SK-N-SH (cell line): ENCODE measurements around the gene MLXIPL. TPM values are rescaled to one million over a fixed set of nuclear protein-coding genes. Genes with fewer than 3 reads are reported as not detected.

Experiments used
- CTCF ChIA-PET: fragments of 300-600, 350-600 bp; formaldehyde crosslinking; extraction: SDS; loops from one replicate; lab custom pipeline; 2021; lab: Yijun Ruan, JAX
- POLR2A ChIA-PET: fragments of 350-600 bp; sonication (Branson Sonifier 250); formaldehyde crosslinking; extraction: SDS; loops from one replicate; lab custom pipeline; 2020; ENCODE audit warnings: antibody characterized with exemption, inconsistent platforms; lab: Yijun Ruan, JAX
- DNase-seq: peaks from one replicate; pipeline ENCODE4 v3.0.0; 2012
- H2AFZ ChIP-seq: fragments of 200-600 bp; sonication (generic); 2 replicates; pipeline ENCODE4 v1.8.1; 2016; ENCODE audit warnings: antibody characterized with exemption, mild to moderate bottlenecking, low read depth
- H3F3A ChIP-seq: fragments of 200-600 bp; sonication (generic); replicated peaks from 2 replicates; pipeline ENCODE3; 2016; ENCODE audit warnings: antibody characterized with exemption, mild to moderate bottlenecking; ENCODE audit not compliant: insufficient read depth
- H3K27ac ChIP-seq, 2 experiments: fragments of 200-500 bp in 1 of 2; fragments of 200-600 bp in 1 of 2; sonication (Bioruptor generic) in 1 of 2; sonication (generic), shearing (Covaris generic) in 1 of 2; 2 replicates each; pipeline versions ENCODE4 v1.5.1 to v1.6.1; 2014 to 2016; ENCODE audit warnings: low read depth in 2 of 2, inconsistent platforms in 1 of 2, low read length in 1 of 2, mild to moderate bottlenecking in 1 of 2, mixed read lengths in 1 of 2
- H3K27me3 ChIP-seq: fragments of 200-600 bp; sonication (generic), shearing (Covaris generic); 2 replicates; pipeline ENCODE4 v1.6.1; 2016; ENCODE audit warnings: mixed run types; ENCODE audit not compliant: insufficient read depth
- H3K36me3 ChIP-seq, 2 experiments: fragments of 200-500 bp in 1 of 2; fragments of 200-600 bp in 1 of 2; sonication (Bioruptor generic) in 1 of 2; sonication (generic) in 1 of 2; replicated peaks in 1 of 2; 2 replicates each; pipeline versions ENCODE3 to v1.5.1; 2014 to 2016; ENCODE audit warnings: low read length in 1 of 2, mild to moderate bottlenecking in 1 of 2; ENCODE audit not compliant: insufficient read depth in 2 of 2, control insufficient read depth in 1 of 2
- H3K4me1 ChIP-seq, 2 experiments: fragments of 200-500 bp in 1 of 2; fragments of 200-600 bp in 1 of 2; sonication (Bioruptor generic) in 1 of 2; sonication (generic), shearing (Covaris generic) in 1 of 2; 2 replicates each; pipeline versions ENCODE4 v1.5.1 to v1.6.1; 2014 to 2016; ENCODE audit warnings: low read depth in 1 of 2, low read length in 1 of 2, mixed run types in 1 of 2; ENCODE audit not compliant: insufficient read depth in 2 of 2, control insufficient read depth in 1 of 2
- H3K4me2 ChIP-seq: fragments of 200-600 bp; sonication (generic), shearing (Covaris generic); 2 replicates; pipeline ENCODE4 v1.6.1; 2017; ENCODE audit warnings: mixed run types
- H3K4me3 ChIP-seq, 2 experiments: fragments of 200-500 bp in 1 of 2; fragments of 200-600 bp in 1 of 2; sonication (Bioruptor generic) in 1 of 2; sonication (generic), shearing (Covaris generic) in 1 of 2; 2 replicates each; pipeline versions ENCODE4 v1.5.1 to v1.8.1; 2014 to 2016; ENCODE audit warnings: low read depth in 2 of 2, inconsistent platforms in 1 of 2, low read length in 1 of 2, mild to moderate bottlenecking in 1 of 2, mixed read lengths in 1 of 2, moderate library complexity in 1 of 2
- H3K79me2 ChIP-seq: fragments of 200-600 bp; sonication (generic); 2 replicates; pipeline ENCODE4 v1.8.1; 2017; ENCODE audit warnings: mild to moderate bottlenecking; ENCODE audit not compliant: insufficient read depth
- H3K9ac ChIP-seq: fragments of 200-600 bp; sonication (generic); 2 replicates; pipeline ENCODE4 v1.6.1; 2017; ENCODE audit warnings: mixed run types
- H3K9me2 ChIP-seq: fragments of 200-600 bp; sonication (generic); 2 replicates; pipeline ENCODE4 v1.6.1; 2017; ENCODE audit warnings: mixed run types
- H3K9me3 ChIP-seq: fragments of 200-600 bp; sonication (generic); 2 replicates; pipeline ENCODE4 v1.6.1; 2017; ENCODE audit warnings: mixed run types, mild to moderate bottlenecking, moderate library complexity
- H4K20me1 ChIP-seq: fragments of 200-600 bp; sonication (generic); 2 replicates; pipeline ENCODE4 v1.6.1; 2017; ENCODE audit warnings: mild to moderate bottlenecking, mixed run types; ENCODE audit not compliant: insufficient read depth
- EZH2phosphoT487 ChIP-seq: fragments of 200-600 bp; sonication (generic); IDR thresholded peaks from 2 replicates; pipeline ENCODE4 v1.6.1; 2017; ENCODE audit warnings: low read depth, mixed run types, mild to moderate bottlenecking, antibody characterized with exemption, moderate library complexity, borderline replicate concordance
- FOSL2 ChIP-seq: IDR thresholded peaks from 2 replicates; pipeline ENCODE4 v1.4.0; 2012; ENCODE audit warnings: low read depth, mild to moderate bottlenecking, moderate library complexity, borderline replicate concordance
- GABPA ChIP-seq: IDR thresholded peaks from 2 replicates; pipeline ENCODE4 v1.4.0; 2012; ENCODE audit warnings: low read depth, mild to moderate bottlenecking
- JUND ChIP-seq: IDR thresholded peaks from 2 replicates; pipeline ENCODE4 v1.4.0; 2012
- MXI1 ChIP-seq: IDR thresholded peaks from 2 replicates; pipeline ENCODE4 v1.6.1; 2012; ENCODE audit warnings: mild to moderate bottlenecking, low read depth, low read length, improper control_type of control experiment
- RFX5 ChIP-seq: IDR thresholded peaks from 2 replicates; pipeline ENCODE4 v1.6.1; 2012; ENCODE audit warnings: mild to moderate bottlenecking, improper control_type of control experiment, low read length
- RXRA ChIP-seq: IDR thresholded peaks from 2 replicates; pipeline ENCODE4 v1.4.0; 2012; ENCODE audit warnings: low read depth, mild to moderate bottlenecking, borderline replicate concordance
- SIN3A ChIP-seq: IDR thresholded peaks from 2 replicates; pipeline ENCODE4 v1.6.1; 2012; ENCODE audit warnings: low read depth, mild to moderate bottlenecking, low read length, moderate library complexity, borderline replicate concordance
- WGBS: methylation state at CpG from one replicate; pipeline ENCODE4 v1.1.6; 2017; ENCODE audit warnings: low lambda C conversion rate; 5-methylcytosine and 5-hydroxymethylcytosine counted together
- polyA plus RNA-seq, 3 experiments: library from polyadenylated mRNA; depleted of rRNA; stranded (reverse); fragments of >200 nt; gene quantifications; 2 replicates each; pipeline ENCODE4 v1.2.3, GENCODE V29; 2012
- TF ChIP-seq, protein P1 (sequence below): IDR thresholded peaks from 2 replicates; pipeline ENCODE4 v1.4.0; 2012; ENCODE audit warnings: low read depth, borderline replicate concordance
- TF ChIP-seq, protein P2 (sequence below): IDR thresholded peaks from 2 replicates; pipeline ENCODE4 v1.4.0; 2012; ENCODE audit warnings: low read depth, borderline replicate concordance
- TF ChIP-seq, protein P3 (sequence below): IDR thresholded peaks from 2 replicates; pipeline ENCODE4 v1.4.0; 2012; ENCODE audit warnings: low read depth
- TF ChIP-seq, protein P4 (sequence below): IDR thresholded peaks from 2 replicates; pipeline ENCODE4 v1.6.1; 2012; ENCODE audit warnings: mild to moderate bottlenecking, low read depth, low read length, moderate library complexity

Gene MLXIPL
- polyA plus RNA-seq, 1 of the 3 experiments (the other 2 are of a cell fraction): 0.21 TPM

DNA sequence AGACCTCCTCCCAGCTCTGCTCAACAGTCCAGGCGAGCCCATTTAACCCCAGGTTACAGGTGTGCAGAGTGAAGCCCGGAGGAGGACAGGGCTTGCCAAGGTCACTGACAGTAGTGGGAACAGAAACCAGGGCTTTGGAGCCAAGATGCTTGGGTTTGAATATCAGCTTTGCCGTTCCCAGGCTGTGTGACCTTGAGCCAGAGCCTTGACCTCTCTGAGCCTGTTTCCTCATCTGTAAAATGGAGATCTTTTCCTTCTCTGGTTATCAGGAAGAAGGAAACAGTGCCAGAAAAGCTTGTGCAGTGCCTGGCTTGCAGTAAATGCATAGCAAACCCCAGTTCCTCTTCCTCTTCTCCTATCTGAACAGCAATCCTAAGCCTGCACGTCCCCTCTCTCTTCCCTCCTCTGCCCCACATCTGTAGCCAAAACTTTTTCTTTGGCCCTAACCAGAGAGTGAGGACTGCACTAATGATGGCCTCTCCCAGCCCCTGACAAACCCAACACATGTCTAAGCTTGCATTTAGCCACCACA is 21.4 kb upstream of the MLXIPL start:
- no peak for DNase-seq
- Histone ChIP-seq H3K4me3 (no peak overlapping the region), H3K9ac (no peak overlapping the region), H3K4me2 (no peak overlapping the region), H2AFZ (no peak overlapping the region), H3K79me2 (no peaks in the 10 kb centered on the region), H4K20me1 (no peaks in the 10 kb centered on the region), H3K9me3 (no peaks in the 10 kb centered on the region), H3K36me3 (no peaks in the 10 kb centered on the region), H3K4me1 (peaks cover 0 to 2% of the 10 kb centered on the region in 2 experiments; a peak in 1 of 4 replicates), H3K27me3 (peaks cover 85% of the 10 kb centered on the region), H3F3A (peaks cover 4% of the 10 kb centered on the region), H3K9me2 (no peaks in the 10 kb centered on the region), H3K27ac (no peak overlapping the region)
- POLR2A ChIA-PET: no interaction called here
- CTCF ChIA-PET: interaction anchor here (0.6 to 6.4 kb wide), 7 partner anchors 16 to 486 kb away, joined by 3 to 55 read pairs (median 4); partner anchors contain the start of genes MLXIPL and VPS37D
- WGBS: 47% methylated on average over 3 of the region's 4 CpGs
- TF ChIP-seq, protein P1, sequence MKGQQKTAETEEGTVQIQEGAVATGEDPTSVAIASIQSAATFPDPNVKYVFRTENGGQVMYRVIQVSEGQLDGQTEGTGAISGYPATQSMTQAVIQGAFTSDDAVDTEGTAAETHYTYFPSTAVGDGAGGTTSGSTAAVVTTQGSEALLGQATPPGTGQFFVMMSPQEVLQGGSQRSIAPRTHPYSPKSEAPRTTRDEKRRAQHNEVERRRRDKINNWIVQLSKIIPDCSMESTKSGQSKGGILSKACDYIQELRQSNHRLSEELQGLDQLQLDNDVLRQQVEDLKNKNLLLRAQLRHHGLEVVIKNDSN: no peak
- TF ChIP-seq, protein P2, sequence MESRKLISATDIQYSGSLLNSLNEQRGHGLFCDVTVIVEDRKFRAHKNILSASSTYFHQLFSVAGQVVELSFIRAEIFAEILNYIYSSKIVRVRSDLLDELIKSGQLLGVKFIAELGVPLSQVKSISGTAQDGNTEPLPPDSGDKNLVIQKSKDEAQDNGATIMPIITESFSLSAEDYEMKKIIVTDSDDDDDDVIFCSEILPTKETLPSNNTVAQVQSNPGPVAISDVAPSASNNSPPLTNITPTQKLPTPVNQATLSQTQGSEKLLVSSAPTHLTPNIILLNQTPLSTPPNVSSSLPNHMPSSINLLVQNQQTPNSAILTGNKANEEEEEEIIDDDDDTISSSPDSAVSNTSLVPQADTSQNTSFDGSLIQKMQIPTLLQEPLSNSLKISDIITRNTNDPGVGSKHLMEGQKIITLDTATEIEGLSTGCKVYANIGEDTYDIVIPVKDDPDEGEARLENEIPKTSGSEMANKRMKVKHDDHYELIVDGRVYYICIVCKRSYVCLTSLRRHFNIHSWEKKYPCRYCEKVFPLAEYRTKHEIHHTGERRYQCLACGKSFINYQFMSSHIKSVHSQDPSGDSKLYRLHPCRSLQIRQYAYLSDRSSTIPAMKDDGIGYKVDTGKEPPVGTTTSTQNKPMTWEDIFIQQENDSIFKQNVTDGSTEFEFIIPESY: no peak
- TF ChIP-seq GABPA: no peak
- TF ChIP-seq FOSL2: no peak
- no peak for TF ChIP-seq RFX5
- TF ChIP-seq RXRA: no peak
- TF ChIP-seq MXI1: no peak
- no peak for TF ChIP-seq JUND
- TF ChIP-seq, protein P3, sequence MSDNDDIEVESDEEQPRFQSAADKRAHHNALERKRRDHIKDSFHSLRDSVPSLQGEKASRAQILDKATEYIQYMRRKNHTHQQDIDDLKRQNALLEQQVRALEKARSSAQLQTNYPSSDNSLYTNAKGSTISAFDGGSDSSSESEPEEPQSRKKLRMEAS: no peak
- TF ChIP-seq, protein P4, sequence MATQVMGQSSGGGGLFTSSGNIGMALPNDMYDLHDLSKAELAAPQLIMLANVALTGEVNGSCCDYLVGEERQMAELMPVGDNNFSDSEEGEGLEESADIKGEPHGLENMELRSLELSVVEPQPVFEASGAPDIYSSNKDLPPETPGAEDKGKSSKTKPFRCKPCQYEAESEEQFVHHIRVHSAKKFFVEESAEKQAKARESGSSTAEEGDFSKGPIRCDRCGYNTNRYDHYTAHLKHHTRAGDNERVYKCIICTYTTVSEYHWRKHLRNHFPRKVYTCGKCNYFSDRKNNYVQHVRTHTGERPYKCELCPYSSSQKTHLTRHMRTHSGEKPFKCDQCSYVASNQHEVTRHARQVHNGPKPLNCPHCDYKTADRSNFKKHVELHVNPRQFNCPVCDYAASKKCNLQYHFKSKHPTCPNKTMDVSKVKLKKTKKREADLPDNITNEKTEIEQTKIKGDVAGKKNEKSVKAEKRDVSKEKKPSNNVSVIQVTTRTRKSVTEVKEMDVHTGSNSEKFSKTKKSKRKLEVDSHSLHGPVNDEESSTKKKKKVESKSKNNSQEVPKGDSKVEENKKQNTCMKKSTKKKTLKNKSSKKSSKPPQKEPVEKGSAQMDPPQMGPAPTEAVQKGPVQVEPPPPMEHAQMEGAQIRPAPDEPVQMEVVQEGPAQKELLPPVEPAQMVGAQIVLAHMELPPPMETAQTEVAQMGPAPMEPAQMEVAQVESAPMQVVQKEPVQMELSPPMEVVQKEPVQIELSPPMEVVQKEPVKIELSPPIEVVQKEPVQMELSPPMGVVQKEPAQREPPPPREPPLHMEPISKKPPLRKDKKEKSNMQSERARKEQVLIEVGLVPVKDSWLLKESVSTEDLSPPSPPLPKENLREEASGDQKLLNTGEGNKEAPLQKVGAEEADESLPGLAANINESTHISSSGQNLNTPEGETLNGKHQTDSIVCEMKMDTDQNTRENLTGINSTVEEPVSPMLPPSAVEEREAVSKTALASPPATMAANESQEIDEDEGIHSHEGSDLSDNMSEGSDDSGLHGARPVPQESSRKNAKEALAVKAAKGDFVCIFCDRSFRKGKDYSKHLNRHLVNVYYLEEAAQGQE: no peak
- TF ChIP-seq SIN3A: no peak
- no peak for TF ChIP-seq EZH2phosphoT487
